HL-60 (cell line): Measurements from ENCODE around the gene NF2.

Experiments
- DNase-seq, 2 experiments: peaks; one replicate each; pipeline ENCODE4 v3.0.0-alpha.2; 2010 to 2020; ENCODE audit warnings: low read depth in 1 of 2, low spot score in 1 of 2
- H3K27ac ChIP-seq: fragments of 250-450 bp; sonication (Bioruptor Pico); replicated peaks from 2 replicates; pipeline ENCODE4 v1.5.1; 2020; ENCODE audit warnings: mild to moderate bottlenecking, moderate library complexity
- H3K27me3 ChIP-seq: fragments of 250-450 bp; sonication (Bioruptor Pico); 2 replicates; pipeline ENCODE4 v1.5.1; 2021; ENCODE audit warnings: mild to moderate bottlenecking, moderate library complexity; ENCODE audit not compliant: insufficient read depth, poor library complexity, severe bottlenecking
- H3K4me3 ChIP-seq: replicated peaks from 2 replicates; pipeline ENCODE4 v1.5.1; 2011; ENCODE audit warnings: mild to moderate bottlenecking, control low read depth, low read length; ENCODE audit not compliant: insufficient read depth
- GABPA ChIP-seq: IDR thresholded peaks from 2 replicates; pipeline ENCODE4 v1.6.1; 2012; ENCODE audit warnings: low read depth
- POLR2AphosphoS5 ChIP-seq: IDR thresholded peaks from 2 replicates; pipeline ENCODE4 v1.6.1; 2012; ENCODE audit warnings: low read depth
- SPI1 ChIP-seq: IDR thresholded peaks from 2 replicates; pipeline ENCODE4 v1.6.1; 2012; ENCODE audit warnings: low read depth, mild to moderate bottlenecking, borderline replicate concordance
- long read RNA-seq: library from polyadenylated mRNA; unstranded; transcript quantifications from one replicate; pipeline ENCODE4 v2.0.0, GENCODE V29; 2020
- TF ChIP-seq, protein P1 (sequence below): IDR thresholded peaks from one replicate; pipeline ENCODE4 v1.5.1; 2011; ENCODE audit warnings: low read length, control low read depth, inconsistent platforms; ENCODE audit not compliant: insufficient read depth
- TF ChIP-seq, protein P2 (sequence below): IDR thresholded peaks from 2 replicates; pipeline ENCODE4 v1.6.1; 2012; ENCODE audit warnings: low read depth; ENCODE audit not compliant: insufficient replicate concordance

NF2 gene
- long read RNA-seq, full-length matches to known transcripts, result 29 of 50 reads
- long read RNA-seq, partial matches to known transcripts, result 8 of 50 reads
- long read RNA-seq, other reads (novel, unspliced or antisense), result 13 of 50 reads

DNA sequence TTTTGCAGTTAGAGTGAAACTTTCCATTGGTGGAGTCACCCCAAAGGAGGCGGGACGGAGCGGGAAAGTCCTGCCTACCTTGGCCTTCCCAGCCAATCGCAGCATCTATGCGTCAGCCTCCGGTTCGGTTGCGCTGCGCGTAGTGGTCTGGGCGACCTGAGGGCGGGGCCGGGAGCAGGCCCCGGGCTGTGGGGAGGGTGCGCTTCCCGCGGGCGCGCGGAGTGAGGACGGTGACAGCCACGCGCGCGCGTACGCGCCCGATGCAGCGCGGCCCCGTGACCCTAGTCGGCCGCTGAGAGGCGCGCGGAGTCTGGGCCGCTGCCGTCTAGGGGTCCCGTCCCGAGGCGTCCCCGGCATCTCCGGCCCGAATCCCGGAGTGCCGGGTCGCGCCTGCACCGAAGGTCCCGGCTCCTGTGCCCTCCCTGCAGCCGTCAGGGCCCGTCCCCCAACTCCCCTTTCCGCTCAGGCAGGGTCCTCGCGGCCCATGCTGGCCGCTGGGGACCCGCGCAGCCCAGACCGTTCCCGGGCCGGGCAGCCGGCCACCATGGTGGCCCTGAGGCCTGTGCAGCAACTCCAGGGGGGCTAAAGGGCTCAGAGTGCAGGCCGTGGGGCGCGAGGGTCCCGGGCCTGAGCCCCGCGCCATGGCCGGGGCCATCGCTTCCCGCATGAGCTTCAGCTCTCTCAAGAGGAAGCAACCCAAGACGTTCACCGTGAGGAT, at the start of gene NF2:
Gene NF2 (plus strand): TSS at position 276 of the 718 bp plus-strand sequence. CDS start 366 bp downstream, at position 642.
- TF ChIP-seq SPI1, result no peak
- TF ChIP-seq, protein P1, sequence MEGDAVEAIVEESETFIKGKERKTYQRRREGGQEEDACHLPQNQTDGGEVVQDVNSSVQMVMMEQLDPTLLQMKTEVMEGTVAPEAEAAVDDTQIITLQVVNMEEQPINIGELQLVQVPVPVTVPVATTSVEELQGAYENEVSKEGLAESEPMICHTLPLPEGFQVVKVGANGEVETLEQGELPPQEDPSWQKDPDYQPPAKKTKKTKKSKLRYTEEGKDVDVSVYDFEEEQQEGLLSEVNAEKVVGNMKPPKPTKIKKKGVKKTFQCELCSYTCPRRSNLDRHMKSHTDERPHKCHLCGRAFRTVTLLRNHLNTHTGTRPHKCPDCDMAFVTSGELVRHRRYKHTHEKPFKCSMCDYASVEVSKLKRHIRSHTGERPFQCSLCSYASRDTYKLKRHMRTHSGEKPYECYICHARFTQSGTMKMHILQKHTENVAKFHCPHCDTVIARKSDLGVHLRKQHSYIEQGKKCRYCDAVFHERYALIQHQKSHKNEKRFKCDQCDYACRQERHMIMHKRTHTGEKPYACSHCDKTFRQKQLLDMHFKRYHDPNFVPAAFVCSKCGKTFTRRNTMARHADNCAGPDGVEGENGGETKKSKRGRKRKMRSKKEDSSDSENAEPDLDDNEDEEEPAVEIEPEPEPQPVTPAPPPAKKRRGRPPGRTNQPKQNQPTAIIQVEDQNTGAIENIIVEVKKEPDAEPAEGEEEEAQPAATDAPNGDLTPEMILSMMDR, result no peak
- TF ChIP-seq, protein P2, sequence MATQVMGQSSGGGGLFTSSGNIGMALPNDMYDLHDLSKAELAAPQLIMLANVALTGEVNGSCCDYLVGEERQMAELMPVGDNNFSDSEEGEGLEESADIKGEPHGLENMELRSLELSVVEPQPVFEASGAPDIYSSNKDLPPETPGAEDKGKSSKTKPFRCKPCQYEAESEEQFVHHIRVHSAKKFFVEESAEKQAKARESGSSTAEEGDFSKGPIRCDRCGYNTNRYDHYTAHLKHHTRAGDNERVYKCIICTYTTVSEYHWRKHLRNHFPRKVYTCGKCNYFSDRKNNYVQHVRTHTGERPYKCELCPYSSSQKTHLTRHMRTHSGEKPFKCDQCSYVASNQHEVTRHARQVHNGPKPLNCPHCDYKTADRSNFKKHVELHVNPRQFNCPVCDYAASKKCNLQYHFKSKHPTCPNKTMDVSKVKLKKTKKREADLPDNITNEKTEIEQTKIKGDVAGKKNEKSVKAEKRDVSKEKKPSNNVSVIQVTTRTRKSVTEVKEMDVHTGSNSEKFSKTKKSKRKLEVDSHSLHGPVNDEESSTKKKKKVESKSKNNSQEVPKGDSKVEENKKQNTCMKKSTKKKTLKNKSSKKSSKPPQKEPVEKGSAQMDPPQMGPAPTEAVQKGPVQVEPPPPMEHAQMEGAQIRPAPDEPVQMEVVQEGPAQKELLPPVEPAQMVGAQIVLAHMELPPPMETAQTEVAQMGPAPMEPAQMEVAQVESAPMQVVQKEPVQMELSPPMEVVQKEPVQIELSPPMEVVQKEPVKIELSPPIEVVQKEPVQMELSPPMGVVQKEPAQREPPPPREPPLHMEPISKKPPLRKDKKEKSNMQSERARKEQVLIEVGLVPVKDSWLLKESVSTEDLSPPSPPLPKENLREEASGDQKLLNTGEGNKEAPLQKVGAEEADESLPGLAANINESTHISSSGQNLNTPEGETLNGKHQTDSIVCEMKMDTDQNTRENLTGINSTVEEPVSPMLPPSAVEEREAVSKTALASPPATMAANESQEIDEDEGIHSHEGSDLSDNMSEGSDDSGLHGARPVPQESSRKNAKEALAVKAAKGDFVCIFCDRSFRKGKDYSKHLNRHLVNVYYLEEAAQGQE, result peak; percentile 50
- peak; percentile 74 for TF ChIP-seq POLR2AphosphoS5
- TF ChIP-seq GABPA, result no peak
- Histone ChIP-seq H3K27me3 (no peaks in the 10 kb centered on the region), H3K4me3 (peak within 1 kb of the TSS; percentile 75), H3K27ac (peak within 1 kb of the TSS; percentile 95)
- DNase-seq, result peak; percentile 99

DNA sequence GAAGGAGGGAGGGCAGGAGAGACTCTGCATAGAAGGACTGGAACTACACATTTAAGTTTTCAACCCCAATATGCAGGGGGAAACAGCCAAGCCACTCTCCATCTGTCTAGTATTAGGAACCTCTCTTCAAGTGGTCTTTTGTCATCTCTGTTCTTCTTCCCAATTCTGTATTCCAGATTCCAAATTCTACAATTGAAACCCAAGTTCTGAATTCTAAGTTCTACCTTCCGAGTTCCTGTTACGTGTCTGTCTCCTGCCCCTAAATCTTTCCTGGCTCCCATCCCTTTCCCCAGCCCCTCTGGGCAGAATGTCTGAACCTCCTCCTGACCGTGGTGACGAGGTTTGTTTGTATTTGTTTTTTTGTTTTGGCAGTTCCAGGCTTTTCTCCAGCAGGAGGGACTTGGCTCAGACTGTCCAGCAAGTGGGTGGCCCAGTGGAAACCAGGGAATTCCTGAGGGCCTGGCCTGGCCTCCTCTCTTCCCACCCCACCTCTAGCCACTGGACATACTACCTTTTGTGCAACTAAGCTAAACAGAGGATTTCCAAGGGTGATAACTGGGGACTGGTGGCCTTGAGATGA, 48.3 kb upstream of the NF2 start:
- Histone ChIP-seq H3K27ac (no peak overlapping the region), H3K4me3 (no peak overlapping the region), H3K27me3 (no peaks in the 10 kb centered on the region)
- DNase-seq, result no peak
- TF ChIP-seq, protein P1, result no peak
- no peak for TF ChIP-seq GABPA
- TF ChIP-seq, protein P2, result no peak
- TF ChIP-seq POLR2AphosphoS5, result no peak
- TF ChIP-seq SPI1, result no peak

DNA sequence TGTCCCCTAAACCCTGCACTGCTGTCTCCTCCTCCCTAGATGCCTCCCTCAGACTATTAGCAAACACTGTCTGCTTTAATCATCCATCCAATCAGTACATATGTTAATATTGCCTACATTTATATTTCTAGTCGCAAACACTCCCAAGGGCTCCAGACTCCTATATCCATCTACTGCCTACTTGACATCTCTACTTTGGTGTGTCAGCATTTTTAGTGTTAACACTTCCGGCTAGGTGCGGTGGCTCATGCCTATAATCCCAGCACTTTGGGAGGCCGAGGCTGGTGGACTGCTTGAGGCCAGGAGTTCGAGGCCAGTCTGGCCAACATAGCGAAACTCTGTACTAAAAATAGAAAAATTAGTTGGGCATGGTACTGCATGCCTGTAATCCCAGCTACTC, 44.4 kb upstream of the NF2 start:
- TF ChIP-seq POLR2AphosphoS5, result no peak
- Histone ChIP-seq H3K27ac (no peak overlapping the region), H3K4me3 (no peak overlapping the region), H3K27me3 (no peaks in the 10 kb centered on the region)
- DNase-seq, result no peak

DNA sequence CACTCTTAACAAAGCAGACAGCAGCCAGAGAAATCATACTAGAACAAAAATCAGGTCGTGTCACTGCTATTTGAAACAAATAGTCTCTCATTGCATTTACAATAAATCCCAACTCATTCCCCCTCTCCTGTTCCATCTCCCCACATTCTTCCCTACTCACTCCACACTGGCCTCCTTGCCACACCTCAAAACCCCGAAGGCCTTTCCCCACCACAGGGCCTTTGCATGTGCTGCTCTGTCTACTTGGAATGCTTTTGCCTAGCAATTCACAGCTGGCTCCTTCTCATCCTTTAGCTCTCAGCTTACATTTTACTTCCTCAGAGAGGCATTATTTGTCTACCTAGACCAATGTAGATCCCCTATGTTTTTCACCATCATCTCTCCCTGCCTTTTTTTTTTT, 43.6 kb upstream of the NF2 start:
- Histone ChIP-seq H3K27me3 (no peaks in the 10 kb centered on the region), H3K27ac (no peak overlapping the region), H3K4me3 (no peak overlapping the region)
- DNase-seq, result no peak
- TF ChIP-seq, protein P1, result no peak
- TF ChIP-seq GABPA (no peak), POLR2AphosphoS5 (no peak), SPI1 (no peak)
- TF ChIP-seq, protein P2, result no peak
